Heart right ventricle (tissue), 16 donors: ENCODE results near the gene ANKFN1. TPM values are rescaled to one million over a fixed set of nuclear protein-coding genes. Genes with fewer than 3 reads are reported as not detected.

Experiments used
- ATAC-seq, 8 donors: fragments of 200-7000 bp; cut with Tn5 transposase; one replicate each; pipeline ENCODE4 v1.9.1; 2020; ENCODE audit warnings: mild to moderate bottlenecking in 8 of 8, moderate library complexity in 8 of 8, moderate number of reproducible peaks in 1 of 8
- DNase-seq, 2 donors: peaks; one replicate each; pipeline ENCODE4 v3.0.0-alpha.2; 2020
- H3K27ac ChIP-seq, 10 donors: fragments of 200-600 bp; sonication (generic) in 2 of 10; one replicate each; pipeline versions ENCODE4 v1.5.0 to v1.8.0; 2020 to 2022; ENCODE audit warnings: mild to moderate bottlenecking in 3 of 10
- H3K27me3 ChIP-seq, 7 donors: fragments of 200-600 bp; one replicate each; pipeline ENCODE4 v1.8.0; 2021 to 2022; ENCODE audit warnings: mild to moderate bottlenecking in 2 of 7
- H3K36me3 ChIP-seq, 9 donors: fragments of 200-600 bp; sonication (generic) in 1 of 9; one replicate each; pipeline versions ENCODE4 v1.5.0 to v1.8.0; 2020 to 2022; ENCODE audit warnings: mild to moderate bottlenecking in 2 of 9
- H3K4me1 ChIP-seq, 9 donors: fragments of 200-600 bp; sonication (generic) in 1 of 9; one replicate each; pipeline versions ENCODE4 v1.5.0 to v1.8.0; 2020 to 2022; ENCODE audit warnings: mild to moderate bottlenecking in 4 of 9
- H3K4me3 ChIP-seq, 10 donors: fragments of 200-600 bp; sonication (generic) in 2 of 10; one replicate each; pipeline versions ENCODE4 v1.5.0 to v1.8.0; 2020 to 2022; ENCODE audit warnings: mild to moderate bottlenecking in 7 of 10, moderate library complexity in 2 of 10
- H3K9me3 ChIP-seq, 11 donors: fragments of 200-600 bp in 10 of 11; sonication (generic) in 2 of 11; one replicate each; pipeline versions ENCODE4 v1.5.0 to v1.8.0; 2013 to 2022; ENCODE audit warnings: mild to moderate bottlenecking in 2 of 11, control low read depth in 1 of 11, moderate library complexity in 1 of 11
- CTCF ChIP-seq, 9 donors: fragments of 200-600 bp; sonication (generic) in 2 of 9; IDR thresholded peaks; one replicate each; pipeline versions ENCODE4 v1.5.0 to v1.8.0; 2021 to 2022; ENCODE audit warnings: antibody characterized with exemption in 9 of 9, mild to moderate bottlenecking in 5 of 9, moderate library complexity in 1 of 9
- WGBS, 2 donors: extraction: QIAGEN DNeasy Blood & Tissue Kit; methylation state at CpG; one replicate each; pipeline ENCODE4 v1.1.7; 2013; ENCODE audit warnings: inconsistent platforms in 1 of 2; 5-methylcytosine and 5-hydroxymethylcytosine counted together
- intact Hi-C, 10 donors: fragments of 100-400 bp; cut with DNase I; formaldehyde crosslinking; loops; one replicate each; pipeline versions ENCODE4 v1.11.1 to v1.14.2; 2022
- polyA plus RNA-seq, 2 donors: library from polyadenylated mRNA; stranded (reverse); fragments of 200-250 nt; gene quantifications; one replicate each; pipeline ENCODE4 v1.2.3, GENCODE V29; 2013
- total RNA-seq, 10 donors: library from RNA; stranded (reverse); fragmentation: NEBNext Ultra II Directional in 3 of 10; extraction: Animal tissue kit (Norgen Biotek cat#: 25700) in 3 of 10; gene quantifications; one replicate each; pipeline versions ENCODE4 v1.2.1 to v1.2.4, GENCODE V29; 2021 to 2023
- donor health status: Arrhythmogenic right ventricular cardiomyopathy.
- donor health status: ischemic (EF 13 %, LVEDD 7.1; RV severe dilation, severe dysfunction).
- donor health status: healthy with polysubstance abuse.
- donor health status: DM: no; HTN: yes; CAD: no.
- donor health status: DM: no; HTN: no; CAD: no.
- donor health status: ischemic (EF 25% LVEDD 6.9; RV normal size, moderate dysfunction).
- donor health status: ischemic (EF 25% LVEDD 5.7; RV mildly dilated, moderate dysfunction).
- donor health status: healthy.
- donor health status: DM: yes; HTN: yes; CAD: no.
- donor health status: Ischemic cardiomyopathy.
- donor health status: ischemic (EF 35%, LVEDD 5.7; RV mildly dilated, moderate dysfunction).
- donor health status: nonischemic (EF 11% LVEDD 7.7; RV severe dilation, severe dysfunction).
- donor health status: DM: yes; HTN: yes; CAD: no.
- donor health status: PGD.
- donor health status: ischemic (EF 29% LVEDD 5.4; RV normal size, mild dysfunction).
- donor health status: nonischemic (EF 23%, LVEDD 6.1; RV moderate dilation, normal function).

ANKFN1 gene
- total and polyA plus RNA-seq, 12 donors, result 0.01 to 0.38 TPM; not detected in 10

GRCh38 chr17:56367366-56367765 lies 214.1 kb downstream of the ANKFN1 start:
- H3K9me3 ChIP-seq, result no peaks in the 10 kb centered on the region
- peaks cover 0 to 21% (median 0%) of the 10 kb centered on the region in 7 donors for H3K27me3 ChIP-seq
- no peaks in the 10 kb centered on the region for H3K36me3 ChIP-seq
- no peak overlapping the region for H3K27ac ChIP-seq
- intact Hi-C loops, result no loop called here
- TF ChIP-seq CTCF (IDR thresholded peaks at IDR 0.05), result no peak
- ATAC-seq (no peak), DNase-seq (no peak)
- no peaks in the 10 kb centered on the region for H3K4me1 ChIP-seq
- WGBS, 2 donors, result 55 to 58% methylated on average over 1 of the region's 1 CpG
- H3K4me3 ChIP-seq, result no peak overlapping the region

DNA sequence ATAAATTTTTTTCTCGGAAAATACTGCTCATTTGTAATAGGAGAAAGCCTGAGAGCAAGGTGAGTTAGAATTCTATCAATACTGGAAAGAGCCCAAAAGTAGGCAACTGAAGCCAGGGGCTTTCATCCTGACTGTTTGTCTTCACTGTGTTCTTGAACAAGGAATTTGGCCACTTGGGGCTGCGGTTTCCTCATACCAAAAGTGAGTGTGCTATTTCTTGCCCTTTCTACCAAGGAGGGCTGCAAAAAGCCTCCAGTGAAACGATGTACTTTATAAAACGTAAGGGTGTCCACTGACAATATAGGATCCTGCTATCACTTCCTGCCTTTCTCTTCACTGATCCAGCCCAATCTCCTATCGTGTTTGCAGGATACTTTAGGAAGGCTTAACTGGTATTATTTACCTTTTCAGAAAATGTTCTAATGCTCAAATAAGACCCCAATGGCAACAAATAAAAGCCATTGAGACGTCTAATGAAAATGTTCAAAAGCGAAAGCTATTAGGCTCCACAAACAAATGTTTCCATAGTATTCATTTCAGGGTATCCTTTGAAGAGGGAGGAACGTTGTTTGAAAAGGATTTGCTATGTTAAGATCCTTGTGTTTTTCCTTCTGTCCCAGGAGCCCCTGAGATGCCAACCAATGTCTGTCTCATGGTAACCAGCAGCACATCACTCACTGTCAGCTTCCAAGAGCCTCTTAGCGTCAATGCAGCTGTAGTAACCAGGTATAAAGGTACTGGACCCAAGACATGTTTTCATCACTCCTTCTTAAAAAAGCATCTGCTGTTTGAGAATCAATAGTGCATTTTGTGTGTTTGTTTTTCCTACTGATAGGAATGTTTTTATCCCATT lies 220.9 kb downstream of the ANKFN1 start:
- no peak for TF ChIP-seq CTCF (IDR thresholded peaks at IDR 0.05)
- DNase-seq (no peak), ATAC-seq (no peak)
- H3K9me3 ChIP-seq, result no peaks in the 10 kb centered on the region
- no peaks in the 10 kb centered on the region for H3K36me3 ChIP-seq
- intact Hi-C loops, result no loop called here
- H3K4me3 ChIP-seq, result no peak overlapping the region
- H3K27ac ChIP-seq, result no peak overlapping the region
- H3K4me1 ChIP-seq, result no peaks in the 10 kb centered on the region
- peaks cover 0 to 13% (median 0%) of the 10 kb centered on the region in 7 donors for H3K27me3 ChIP-seq
- WGBS, 2 donors, result 48 to 65% methylated on average over 9 of the region's 9 CpGs

DNA sequence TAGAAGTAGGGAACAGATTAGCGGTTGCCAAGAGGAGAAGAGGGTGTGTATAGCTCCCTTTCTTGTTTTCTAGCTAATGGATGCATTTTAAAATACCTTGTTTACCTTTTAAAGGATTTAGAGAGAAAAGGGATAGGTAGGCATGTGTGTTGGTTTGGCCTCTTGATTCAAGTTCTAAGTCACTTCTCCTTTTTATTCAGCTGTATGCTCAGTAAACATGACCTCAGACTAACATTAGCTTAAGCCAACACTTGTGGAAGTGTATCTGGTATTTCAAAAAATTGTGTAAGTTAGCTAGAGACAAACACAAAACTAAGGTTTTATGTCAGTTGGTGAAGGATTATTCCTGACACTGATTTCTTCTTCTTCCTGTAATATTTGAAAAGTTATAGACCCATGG lies 236.1 kb downstream of the ANKFN1 start:
- H3K36me3 ChIP-seq, result no peaks in the 10 kb centered on the region
- H3K4me3 ChIP-seq, result no peak overlapping the region
- 95 to 100% methylated on average over 1 of the region's 1 CpG for WGBS, 2 donors
- H3K27me3 ChIP-seq, result no peaks in the 10 kb centered on the region
- H3K9me3 ChIP-seq, result peaks cover 0 to 26% (median 7%) of the 10 kb centered on the region in 11 donors
- H3K27ac ChIP-seq, result no peak overlapping the region
- no peak for TF ChIP-seq CTCF (IDR thresholded peaks at IDR 0.05)
- ATAC-seq (no peak), DNase-seq (no peak)
- no peaks in the 10 kb centered on the region for H3K4me1 ChIP-seq
- intact Hi-C loops, result no loop called here

GRCh38 chr17:56392321-56392720 lies 239.0 kb downstream of the ANKFN1 start:
- DNase-seq, result no peak
- Histone ChIP-seq H3K9me3 (peaks cover 0 to 25% (median 7%) of the 10 kb centered on the region in 11 donors), H3K4me1 (no peaks in the 10 kb centered on the region), H3K4me3 (no peak overlapping the region), H3K27ac (no peak overlapping the region), H3K36me3 (no peaks in the 10 kb centered on the region), H3K27me3 (no peaks in the 10 kb centered on the region)
- ATAC-seq, result no peak
- intact Hi-C loops, result no loop called here
- TF ChIP-seq CTCF (IDR thresholded peaks at IDR 0.05), result no peak
- 69 to 72% methylated on average over 4 of the region's 4 CpGs for WGBS, 2 donors
